HCT116 (cell line): ENCODE data around the gene SSH2.

Source experiments
- CEBPB ChIP-seq: IDR thresholded peaks from 2 replicates; pipeline ENCODE4 v1.6.1; 2012; ENCODE audit warnings: low read depth
- POLR2A ChIP-seq: IDR thresholded peaks from 2 replicates; pipeline ENCODE4 v1.7.0; 2011; ENCODE audit warnings: borderline replicate concordance; ENCODE audit not compliant: insufficient read depth, insufficient read length; ENCODE audit errors: extremely low read depth
- POLR2AphosphoS5 ChIP-seq: IDR thresholded peaks from 2 replicates; pipeline ENCODE4 v1.6.1; 2011; ENCODE audit warnings: mild to moderate bottlenecking, low read depth, low read length, moderate library complexity
- SIN3A ChIP-seq: IDR thresholded peaks from 2 replicates; pipeline ENCODE4 v1.6.1; 2012; ENCODE audit warnings: low read depth
- YY1 ChIP-seq: IDR thresholded peaks from 2 replicates; pipeline ENCODE4 v1.6.1; 2011; ENCODE audit warnings: low read length, low read depth, moderate library complexity, mild to moderate bottlenecking; ENCODE audit not compliant: insufficient replicate concordance; ENCODE audit errors: extremely low read depth
- ZNF274 ChIP-seq: fragments of 200-500 bp; sonication (Bioruptor generic); IDR thresholded peaks from 2 replicates; pipeline ENCODE4 v1.6.1; 2014; ENCODE audit warnings: mild to moderate bottlenecking, low read depth, low read length, inconsistent platforms
- TF ChIP-seq, protein P1 (sequence below): IDR thresholded peaks from 2 replicates; pipeline ENCODE4 v1.6.1; 2012
- TF ChIP-seq, protein P2 (sequence below), 3 experiments: fragments of 200-600 bp in 1 of 3; sonication (generic) in 1 of 3; IDR thresholded peaks in 2 of 3; conservative IDR thresholded peaks in 1 of 3; 2 replicates each; pipeline ENCODE4 v1.5.1; 2012 to 2017; ENCODE audit warnings: low read depth in 2 of 3, low read length in 2 of 3, antibody characterized with exemption in 1 of 3, borderline replicate concordance in 1 of 3, control low read depth in 1 of 3, mild to moderate bottlenecking in 1 of 3, mixed read lengths in 1 of 3, mixed run types in 1 of 3, moderate library complexity in 1 of 3; ENCODE audit not compliant: insufficient read depth in 1 of 3

DNA sequence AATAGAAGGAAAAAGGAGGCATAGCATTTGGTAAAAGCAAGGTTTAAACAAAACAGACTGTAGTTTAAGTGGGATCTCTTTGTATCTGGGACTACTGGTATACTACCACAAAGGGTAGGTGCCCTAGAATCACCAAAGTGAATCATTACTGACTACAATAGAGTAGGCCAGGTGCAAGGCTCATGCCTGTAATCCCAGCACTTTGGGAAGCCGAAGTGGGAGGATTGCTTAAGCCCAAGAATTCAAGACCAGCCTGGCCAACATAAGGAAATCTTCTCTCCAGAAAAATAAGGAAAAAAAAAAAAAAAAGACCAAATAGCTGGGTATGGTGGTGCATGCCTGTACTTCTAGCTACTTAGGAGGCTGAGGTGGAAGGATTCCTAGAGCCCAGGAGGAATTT is 246.5 kb downstream of the SSH2 start:
- TF ChIP-seq CEBPB (no peak), SIN3A (no peak), YY1 (no peak), POLR2A (no peak), POLR2AphosphoS5 (no peak), ZNF274 (no peak)
- TF ChIP-seq, protein P1, sequence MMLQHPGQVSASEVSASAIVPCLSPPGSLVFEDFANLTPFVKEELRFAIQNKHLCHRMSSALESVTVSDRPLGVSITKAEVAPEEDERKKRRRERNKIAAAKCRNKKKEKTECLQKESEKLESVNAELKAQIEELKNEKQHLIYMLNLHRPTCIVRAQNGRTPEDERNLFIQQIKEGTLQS = no peak
- TF ChIP-seq, protein P2, sequence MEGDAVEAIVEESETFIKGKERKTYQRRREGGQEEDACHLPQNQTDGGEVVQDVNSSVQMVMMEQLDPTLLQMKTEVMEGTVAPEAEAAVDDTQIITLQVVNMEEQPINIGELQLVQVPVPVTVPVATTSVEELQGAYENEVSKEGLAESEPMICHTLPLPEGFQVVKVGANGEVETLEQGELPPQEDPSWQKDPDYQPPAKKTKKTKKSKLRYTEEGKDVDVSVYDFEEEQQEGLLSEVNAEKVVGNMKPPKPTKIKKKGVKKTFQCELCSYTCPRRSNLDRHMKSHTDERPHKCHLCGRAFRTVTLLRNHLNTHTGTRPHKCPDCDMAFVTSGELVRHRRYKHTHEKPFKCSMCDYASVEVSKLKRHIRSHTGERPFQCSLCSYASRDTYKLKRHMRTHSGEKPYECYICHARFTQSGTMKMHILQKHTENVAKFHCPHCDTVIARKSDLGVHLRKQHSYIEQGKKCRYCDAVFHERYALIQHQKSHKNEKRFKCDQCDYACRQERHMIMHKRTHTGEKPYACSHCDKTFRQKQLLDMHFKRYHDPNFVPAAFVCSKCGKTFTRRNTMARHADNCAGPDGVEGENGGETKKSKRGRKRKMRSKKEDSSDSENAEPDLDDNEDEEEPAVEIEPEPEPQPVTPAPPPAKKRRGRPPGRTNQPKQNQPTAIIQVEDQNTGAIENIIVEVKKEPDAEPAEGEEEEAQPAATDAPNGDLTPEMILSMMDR (IDR thresholded peaks at IDR 0.05 in 2 of 3, conservative IDR thresholded peaks at IDR 0.05 in 1 of 3; ENCODE audit: borderline replicate concordance in 1 of 3, insufficient read depth in 1 of 3, low read depth in 2 of 3, low read length in 2 of 3) = no peak
